GM23338 (cell line): ENCODE results near the gene BBX.

Experiments used
- CREB1 ChIP-seq: fragments of 250-450 bp; sonication (Bioruptor Pico); IDR thresholded peaks from 2 replicates; pipeline ENCODE4 v1.5.0; 2020; ENCODE audit warnings: low read depth, mild to moderate bottlenecking, moderate library complexity
- EZH2 ChIP-seq: fragments of 200-600 bp; sonication (generic); IDR thresholded peaks from one replicate; pipeline ENCODE4 v1.8.0; 2017; ENCODE audit warnings: antibody characterized with exemption, mild to moderate bottlenecking, low read depth; ENCODE audit not compliant: unreplicated experiment
- EZH2phosphoT487 ChIP-seq: fragments of 200-600 bp; sonication (generic); IDR thresholded peaks from one replicate; pipeline ENCODE4 v1.8.1; 2018; ENCODE audit warnings: antibody characterized with exemption; ENCODE audit not compliant: unreplicated experiment
- JUNB ChIP-seq: IDR thresholded peaks from one replicate; pipeline ENCODE4 v1.6.1; 2016; ENCODE audit warnings: antibody characterized with exemption; ENCODE audit not compliant: unreplicated experiment
- NANOG ChIP-seq: IDR thresholded peaks from 2 replicates; pipeline ENCODE4 v1.6.1; 2016; ENCODE audit warnings: antibody characterized with exemption, borderline replicate concordance
- POLR2AphosphoS5 ChIP-seq: IDR thresholded peaks from 2 replicates; pipeline ENCODE4 v1.6.1; 2016; ENCODE audit warnings: antibody characterized with exemption, low read depth
- STAT1 ChIP-seq: IDR thresholded peaks from one replicate; pipeline ENCODE4 v1.6.1; 2016; ENCODE audit warnings: antibody characterized with exemption; ENCODE audit not compliant: unreplicated experiment
- ZNF114 ChIP-seq: fragments of 250-450 bp; sonication (Bioruptor Pico); IDR thresholded peaks from 2 replicates; pipeline ENCODE4 v1.5.0; 2020; ENCODE audit warnings: mild to moderate bottlenecking, moderate library complexity
- TF ChIP-seq, protein P1 (sequence below), 2 experiments: fragments of 200-600 bp in 1 of 2; sonication (generic) in 1 of 2; conservative IDR thresholded peaks; 2 replicates each; pipeline versions ENCODE4 v1.5.1 to v1.6.1; 2016 to 2017; ENCODE audit warnings: antibody characterized with exemption in 2 of 2, low read depth in 2 of 2, mild to moderate bottlenecking in 2 of 2, moderate library complexity in 1 of 2
- TF ChIP-seq, protein P2 (sequence below): IDR thresholded peaks from one replicate; pipeline ENCODE4 v1.6.1; 2018; ENCODE audit warnings: antibody characterized with exemption; ENCODE audit not compliant: unreplicated experiment
- TF ChIP-seq, protein P3 (sequence below): fragments of 250-450 bp; sonication (Bioruptor Pico); IDR thresholded peaks from 2 replicates; pipeline ENCODE4 v1.5.0; 2020; ENCODE audit warnings: mild to moderate bottlenecking, moderate library complexity

DNA sequence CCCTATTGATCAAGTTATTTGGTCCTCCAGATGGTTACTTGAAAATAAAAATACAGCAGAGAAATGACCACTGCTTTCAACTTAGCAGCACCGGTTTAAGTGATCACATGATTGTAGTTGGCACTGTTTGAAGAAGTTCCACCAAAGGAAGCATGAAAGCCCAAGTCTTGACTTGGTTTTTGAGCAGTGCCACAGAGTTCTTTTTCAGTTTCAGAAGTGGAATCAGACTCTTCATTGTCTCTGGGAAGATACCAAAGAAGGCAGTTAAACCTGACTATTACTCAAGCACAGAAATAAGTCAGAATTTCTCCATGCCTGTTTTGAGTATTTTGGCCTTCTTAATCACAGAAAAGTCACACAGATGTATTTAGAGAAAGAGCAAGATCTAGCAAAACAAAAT is 66.7 kb downstream of the BBX start:
- TF ChIP-seq, protein P1, sequence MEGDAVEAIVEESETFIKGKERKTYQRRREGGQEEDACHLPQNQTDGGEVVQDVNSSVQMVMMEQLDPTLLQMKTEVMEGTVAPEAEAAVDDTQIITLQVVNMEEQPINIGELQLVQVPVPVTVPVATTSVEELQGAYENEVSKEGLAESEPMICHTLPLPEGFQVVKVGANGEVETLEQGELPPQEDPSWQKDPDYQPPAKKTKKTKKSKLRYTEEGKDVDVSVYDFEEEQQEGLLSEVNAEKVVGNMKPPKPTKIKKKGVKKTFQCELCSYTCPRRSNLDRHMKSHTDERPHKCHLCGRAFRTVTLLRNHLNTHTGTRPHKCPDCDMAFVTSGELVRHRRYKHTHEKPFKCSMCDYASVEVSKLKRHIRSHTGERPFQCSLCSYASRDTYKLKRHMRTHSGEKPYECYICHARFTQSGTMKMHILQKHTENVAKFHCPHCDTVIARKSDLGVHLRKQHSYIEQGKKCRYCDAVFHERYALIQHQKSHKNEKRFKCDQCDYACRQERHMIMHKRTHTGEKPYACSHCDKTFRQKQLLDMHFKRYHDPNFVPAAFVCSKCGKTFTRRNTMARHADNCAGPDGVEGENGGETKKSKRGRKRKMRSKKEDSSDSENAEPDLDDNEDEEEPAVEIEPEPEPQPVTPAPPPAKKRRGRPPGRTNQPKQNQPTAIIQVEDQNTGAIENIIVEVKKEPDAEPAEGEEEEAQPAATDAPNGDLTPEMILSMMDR (conservative IDR thresholded peaks at IDR 0.05; ENCODE audit: low read depth in 2 of 2) = no peak
- TF ChIP-seq EZH2phosphoT487 (no peak), EZH2 (no peak), POLR2AphosphoS5 (no peak), CREB1 (CRISPR knock-in tag) (no peak), JUNB (no peak), ZNF114 (no peak), STAT1 (no peak), NANOG (no peak)
- TF ChIP-seq, protein P2, sequence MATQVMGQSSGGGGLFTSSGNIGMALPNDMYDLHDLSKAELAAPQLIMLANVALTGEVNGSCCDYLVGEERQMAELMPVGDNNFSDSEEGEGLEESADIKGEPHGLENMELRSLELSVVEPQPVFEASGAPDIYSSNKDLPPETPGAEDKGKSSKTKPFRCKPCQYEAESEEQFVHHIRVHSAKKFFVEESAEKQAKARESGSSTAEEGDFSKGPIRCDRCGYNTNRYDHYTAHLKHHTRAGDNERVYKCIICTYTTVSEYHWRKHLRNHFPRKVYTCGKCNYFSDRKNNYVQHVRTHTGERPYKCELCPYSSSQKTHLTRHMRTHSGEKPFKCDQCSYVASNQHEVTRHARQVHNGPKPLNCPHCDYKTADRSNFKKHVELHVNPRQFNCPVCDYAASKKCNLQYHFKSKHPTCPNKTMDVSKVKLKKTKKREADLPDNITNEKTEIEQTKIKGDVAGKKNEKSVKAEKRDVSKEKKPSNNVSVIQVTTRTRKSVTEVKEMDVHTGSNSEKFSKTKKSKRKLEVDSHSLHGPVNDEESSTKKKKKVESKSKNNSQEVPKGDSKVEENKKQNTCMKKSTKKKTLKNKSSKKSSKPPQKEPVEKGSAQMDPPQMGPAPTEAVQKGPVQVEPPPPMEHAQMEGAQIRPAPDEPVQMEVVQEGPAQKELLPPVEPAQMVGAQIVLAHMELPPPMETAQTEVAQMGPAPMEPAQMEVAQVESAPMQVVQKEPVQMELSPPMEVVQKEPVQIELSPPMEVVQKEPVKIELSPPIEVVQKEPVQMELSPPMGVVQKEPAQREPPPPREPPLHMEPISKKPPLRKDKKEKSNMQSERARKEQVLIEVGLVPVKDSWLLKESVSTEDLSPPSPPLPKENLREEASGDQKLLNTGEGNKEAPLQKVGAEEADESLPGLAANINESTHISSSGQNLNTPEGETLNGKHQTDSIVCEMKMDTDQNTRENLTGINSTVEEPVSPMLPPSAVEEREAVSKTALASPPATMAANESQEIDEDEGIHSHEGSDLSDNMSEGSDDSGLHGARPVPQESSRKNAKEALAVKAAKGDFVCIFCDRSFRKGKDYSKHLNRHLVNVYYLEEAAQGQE = no peak
- TF ChIP-seq, protein P3, sequence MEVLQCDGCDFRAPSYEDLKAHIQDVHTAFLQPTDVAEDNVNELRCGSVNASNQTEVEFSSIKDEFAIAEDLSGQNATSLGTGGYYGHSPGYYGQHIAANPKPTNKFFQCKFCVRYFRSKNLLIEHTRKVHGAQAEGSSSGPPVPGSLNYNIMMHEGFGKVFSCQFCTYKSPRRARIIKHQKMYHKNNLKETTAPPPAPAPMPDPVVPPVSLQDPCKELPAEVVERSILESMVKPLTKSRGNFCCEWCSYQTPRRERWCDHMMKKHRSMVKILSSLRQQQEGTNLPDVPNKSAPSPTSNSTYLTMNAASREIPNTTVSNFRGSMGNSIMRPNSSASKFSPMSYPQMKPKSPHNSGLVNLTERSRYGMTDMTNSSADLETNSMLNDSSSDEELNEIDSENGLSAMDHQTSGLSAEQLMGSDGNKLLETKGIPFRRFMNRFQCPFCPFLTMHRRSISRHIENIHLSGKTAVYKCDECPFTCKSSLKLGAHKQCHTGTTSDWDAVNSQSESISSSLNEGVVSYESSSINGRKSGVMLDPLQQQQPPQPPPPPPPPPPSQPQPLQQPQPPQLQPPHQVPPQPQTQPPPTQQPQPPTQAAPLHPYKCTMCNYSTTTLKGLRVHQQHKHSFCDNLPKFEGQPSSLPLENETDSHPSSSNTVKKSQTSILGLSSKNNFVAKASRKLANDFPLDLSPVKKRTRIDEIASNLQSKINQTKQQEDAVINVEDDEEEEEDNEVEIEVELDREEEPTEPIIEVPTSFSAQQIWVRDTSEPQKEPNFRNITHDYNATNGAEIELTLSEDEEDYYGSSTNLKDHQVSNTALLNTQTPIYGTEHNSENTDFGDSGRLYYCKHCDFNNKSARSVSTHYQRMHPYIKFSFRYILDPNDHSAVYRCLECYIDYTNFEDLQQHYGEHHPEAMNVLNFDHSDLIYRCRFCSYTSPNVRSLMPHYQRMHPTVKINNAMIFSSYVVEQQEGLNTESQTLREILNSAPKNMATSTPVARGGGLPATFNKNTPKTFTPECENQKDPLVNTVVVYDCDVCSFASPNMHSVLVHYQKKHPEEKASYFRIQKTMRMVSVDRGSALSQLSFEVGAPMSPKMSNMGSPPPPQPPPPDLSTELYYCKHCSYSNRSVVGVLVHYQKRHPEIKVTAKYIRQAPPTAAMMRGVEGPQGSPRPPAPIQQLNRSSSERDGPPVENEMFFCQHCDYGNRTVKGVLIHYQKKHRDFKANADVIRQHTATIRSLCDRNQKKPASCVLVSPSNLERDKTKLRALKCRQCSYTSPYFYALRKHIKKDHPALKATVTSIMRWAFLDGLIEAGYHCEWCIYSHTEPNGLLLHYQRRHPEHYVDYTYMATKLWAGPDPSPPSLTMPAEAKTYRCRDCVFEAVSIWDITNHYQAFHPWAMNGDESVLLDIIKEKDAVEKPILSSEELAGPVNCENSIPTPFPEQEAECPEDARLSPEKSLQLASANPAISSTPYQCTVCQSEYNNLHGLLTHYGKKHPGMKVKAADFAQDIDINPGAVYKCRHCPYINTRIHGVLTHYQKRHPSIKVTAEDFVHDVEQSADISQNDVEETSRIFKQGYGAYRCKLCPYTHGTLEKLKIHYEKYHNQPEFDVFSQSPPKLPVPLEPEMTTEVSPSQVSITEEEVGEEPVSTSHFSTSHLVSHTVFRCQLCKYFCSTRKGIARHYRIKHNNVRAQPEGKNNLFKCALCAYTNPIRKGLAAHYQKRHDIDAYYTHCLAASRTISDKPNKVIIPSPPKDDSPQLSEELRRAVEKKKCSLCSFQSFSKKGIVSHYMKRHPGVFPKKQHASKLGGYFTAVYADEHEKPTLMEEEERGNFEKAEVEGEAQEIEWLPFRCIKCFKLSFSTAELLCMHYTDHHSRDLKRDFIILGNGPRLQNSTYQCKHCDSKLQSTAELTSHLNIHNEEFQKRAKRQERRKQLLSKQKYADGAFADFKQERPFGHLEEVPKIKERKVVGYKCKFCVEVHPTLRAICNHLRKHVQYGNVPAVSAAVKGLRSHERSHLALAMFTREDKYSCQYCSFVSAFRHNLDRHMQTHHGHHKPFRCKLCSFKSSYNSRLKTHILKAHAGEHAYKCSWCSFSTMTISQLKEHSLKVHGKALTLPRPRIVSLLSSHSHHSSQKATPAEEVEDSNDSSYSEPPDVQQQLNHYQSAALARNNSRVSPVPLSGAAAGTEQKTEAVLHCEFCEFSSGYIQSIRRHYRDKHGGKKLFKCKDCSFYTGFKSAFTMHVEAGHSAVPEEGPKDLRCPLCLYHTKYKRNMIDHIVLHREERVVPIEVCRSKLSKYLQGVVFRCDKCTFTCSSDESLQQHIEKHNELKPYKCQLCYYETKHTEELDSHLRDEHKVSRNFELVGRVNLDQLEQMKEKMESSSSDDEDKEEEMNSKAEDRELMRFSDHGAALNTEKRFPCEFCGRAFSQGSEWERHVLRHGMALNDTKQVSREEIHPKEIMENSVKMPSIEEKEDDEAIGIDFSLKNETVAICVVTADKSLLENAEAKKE (CRISPR knock-in tag) = no peak
